GM12892 (cell line): ENCODE data around the gene DNAJB11.

Experiments used
- POLR2A ChIP-seq: IDR thresholded peaks from 2 replicates; pipeline ENCODE4 v1.6.1; 2011; ENCODE audit warnings: low read depth, low read length, control low read depth
- TAF1 ChIP-seq: IDR thresholded peaks from 2 replicates; pipeline ENCODE4 v1.6.1; 2011; ENCODE audit warnings: low read depth, mild to moderate bottlenecking, control low read depth, low read length, borderline replicate concordance

DNA sequence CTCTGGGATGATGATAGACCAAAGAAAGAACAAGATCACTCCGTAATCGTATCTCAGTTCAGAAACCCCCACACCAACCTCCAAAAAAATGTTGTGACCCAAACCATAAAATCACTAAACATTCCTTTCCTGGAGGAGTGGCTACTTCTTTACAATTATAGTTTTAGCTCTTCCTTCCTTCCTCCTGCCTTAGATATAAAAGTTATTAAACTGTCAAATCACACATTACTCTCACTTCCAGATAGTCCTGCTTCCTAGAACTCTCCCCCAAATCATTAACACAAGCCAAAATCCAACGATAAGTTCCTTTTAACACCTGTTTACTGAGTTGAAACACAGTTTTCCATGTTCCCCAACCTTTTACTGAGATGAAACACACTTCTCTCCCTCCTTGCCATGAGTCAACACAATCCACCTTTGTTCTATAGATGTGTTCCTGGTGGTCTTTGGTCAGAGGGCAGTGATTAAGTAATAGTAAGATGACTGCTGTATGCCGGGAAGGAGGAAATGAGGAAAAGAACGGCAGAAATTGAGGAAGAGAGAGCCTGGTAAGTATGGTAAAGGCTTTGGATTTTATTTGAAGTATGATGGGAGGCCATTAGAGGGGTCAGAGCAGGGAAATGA is 18.0 kb upstream of the DNAJB11 start:
- TF ChIP-seq POLR2A (no peak), TAF1 (no peak)
